HEK293 (cell line): ENCODE measurements around the gene DYNLT4.

Experiments used
- EGR2 ChIP-seq: fragments of 450-650 bp; formaldehyde crosslinking; IDR thresholded peaks from 2 replicates; pipeline ENCODE4 v1.5.1; 2016; ENCODE audit warnings: low read depth, missing biosample characterization, missing genetic modification characterization
- GLI4 ChIP-seq: fragments of 450-650 bp; formaldehyde crosslinking; IDR thresholded peaks from 2 replicates; pipeline ENCODE4 v1.5.1; 2016; ENCODE audit warnings: missing biosample characterization, missing genetic modification characterization
- KLF1 ChIP-seq: fragments of 450-650 bp; formaldehyde crosslinking; IDR thresholded peaks from 2 replicates; pipeline ENCODE4 v1.5.1; 2016; ENCODE audit warnings: missing biosample characterization, missing genetic modification characterization
- OVOL3 ChIP-seq: fragments of 450-650 bp; formaldehyde crosslinking; IDR thresholded peaks from 2 replicates; pipeline ENCODE4 v1.5.1; 2016; ENCODE audit warnings: missing biosample characterization, missing genetic modification characterization
- PBX3 ChIP-seq: sonication (generic); formaldehyde crosslinking; IDR thresholded peaks from 2 replicates; pipeline ENCODE4 v1.8.1; 2022; ENCODE audit warnings: mild to moderate bottlenecking, moderate library complexity, missing genetic modification reagents
- PRDM1 ChIP-seq: fragments of 450-650 bp; formaldehyde crosslinking; IDR thresholded peaks from 2 replicates; pipeline ENCODE4; 2016; ENCODE audit warnings: missing biosample characterization, missing genetic modification characterization
- REPIN1 ChIP-seq: fragments of 450-650 bp; formaldehyde crosslinking; IDR thresholded peaks from 2 replicates; pipeline ENCODE4 v1.5.1; 2017; ENCODE audit warnings: missing biosample characterization, missing genetic modification characterization, low read depth
- SCRT2 ChIP-seq: fragments of 450-650 bp; formaldehyde crosslinking; IDR thresholded peaks from 2 replicates; pipeline ENCODE4 v1.5.1; 2016; ENCODE audit warnings: missing biosample characterization, missing genetic modification characterization
- TRIM28 ChIP-seq: IDR thresholded peaks from 2 replicates; pipeline ENCODE4 v1.6.1; 2011; ENCODE audit warnings: low read length, control low read depth, borderline replicate concordance
- ZEB2 ChIP-seq: fragments of 450-650 bp; formaldehyde crosslinking; IDR thresholded peaks from 2 replicates; pipeline ENCODE4 v1.5.1; 2016; ENCODE audit warnings: missing biosample characterization, missing genetic modification characterization
- ZFP69B ChIP-seq: fragments of 450-650 bp; formaldehyde crosslinking; IDR thresholded peaks from 2 replicates; pipeline ENCODE4 v1.5.1; 2016; ENCODE audit warnings: missing biosample characterization, missing genetic modification characterization
- ZNF148 ChIP-seq: fragments of 450-650 bp; formaldehyde crosslinking; IDR thresholded peaks from 2 replicates; pipeline ENCODE4 v1.5.0; 2017; ENCODE audit warnings: missing biosample characterization, missing genetic modification characterization, borderline replicate concordance
- ZNF175 ChIP-seq: fragments of 450-650 bp; formaldehyde crosslinking; IDR thresholded peaks from 2 replicates; pipeline ENCODE4 v1.5.1; 2016; ENCODE audit warnings: missing biosample characterization, missing genetic modification characterization
- ZNF211 ChIP-seq: fragments of 450-650 bp; formaldehyde crosslinking; IDR thresholded peaks from 2 replicates; pipeline ENCODE4 v1.5.1; 2016; ENCODE audit warnings: low read depth, missing biosample characterization, missing genetic modification characterization
- ZNF23 ChIP-seq: fragments of 450-650 bp; formaldehyde crosslinking; IDR thresholded peaks from 2 replicates; pipeline ENCODE4 v1.5.1; 2016; ENCODE audit warnings: missing biosample characterization, missing genetic modification characterization, borderline replicate concordance
- ZNF24 ChIP-seq: fragments of 450-650 bp; formaldehyde crosslinking; IDR thresholded peaks from 2 replicates; pipeline ENCODE4 v1.5.1; 2016; ENCODE audit warnings: missing biosample characterization, missing genetic modification characterization
- ZNF311 ChIP-seq: fragments of 450-650 bp; formaldehyde crosslinking; IDR thresholded peaks from 2 replicates; pipeline ENCODE4 v1.5.1; 2017; ENCODE audit warnings: missing biosample characterization, missing genetic modification characterization, borderline replicate concordance
- ZNF561 ChIP-seq: fragments of 450-650 bp; IDR thresholded peaks from 2 replicates; pipeline ENCODE4 v1.5.1; 2018; ENCODE audit warnings: missing biosample characterization, missing genetic modification characterization, borderline replicate concordance
- ZNF585B ChIP-seq: fragments of 450-650 bp; formaldehyde crosslinking; IDR thresholded peaks from 2 replicates; pipeline ENCODE4 v1.5.1; 2016; ENCODE audit warnings: missing biosample characterization, missing genetic modification characterization
- ZNF600 ChIP-seq: fragments of 450-650 bp; formaldehyde crosslinking; IDR thresholded peaks from 2 replicates; pipeline ENCODE4 v1.5.1; 2016; ENCODE audit warnings: missing biosample characterization, missing genetic modification characterization
- ZNF658 ChIP-seq: fragments of 450-650 bp; formaldehyde crosslinking; IDR thresholded peaks from 2 replicates; pipeline ENCODE4; 2016; ENCODE audit warnings: missing biosample characterization, missing genetic modification characterization
- ZNF670 ChIP-seq: fragments of 450-650 bp; formaldehyde crosslinking; IDR thresholded peaks from 2 replicates; pipeline ENCODE4 v1.5.1; 2016; ENCODE audit warnings: missing biosample characterization, missing genetic modification characterization, low read depth
- ZNF692 ChIP-seq: fragments of 450-650 bp; formaldehyde crosslinking; IDR thresholded peaks from 2 replicates; pipeline ENCODE4 v1.5.1; 2016; ENCODE audit warnings: missing biosample characterization, missing genetic modification characterization
- ZNF701 ChIP-seq: fragments of 450-650 bp; formaldehyde crosslinking; IDR thresholded peaks from 2 replicates; pipeline ENCODE4 v1.5.1; 2016; ENCODE audit warnings: missing biosample characterization, missing genetic modification characterization
- ZNF707 ChIP-seq: fragments of 450-650 bp; formaldehyde crosslinking; IDR thresholded peaks from 2 replicates; pipeline ENCODE4 v1.5.1; 2016; ENCODE audit warnings: missing biosample characterization, missing genetic modification characterization
- ZNF768 ChIP-seq: fragments of 450-650 bp; formaldehyde crosslinking; IDR thresholded peaks from 2 replicates; pipeline ENCODE4 v1.5.1; 2018; ENCODE audit warnings: missing biosample characterization, mild to moderate bottlenecking, missing genetic modification characterization
- ZNF776 ChIP-seq: fragments of 450-650 bp; formaldehyde crosslinking; IDR thresholded peaks from 2 replicates; pipeline ENCODE4 v1.5.0; 2017; ENCODE audit warnings: missing biosample characterization, missing genetic modification characterization, borderline replicate concordance
- ZXDB ChIP-seq: fragments of 450-650 bp; formaldehyde crosslinking; IDR thresholded peaks from 2 replicates; pipeline ENCODE4 v1.5.1; 2016; ENCODE audit warnings: missing biosample characterization, missing genetic modification characterization
- TF ChIP-seq, protein P1 (sequence below): fragments of 450-650 bp; formaldehyde crosslinking; IDR thresholded peaks from 2 replicates; pipeline ENCODE4 v1.5.1; 2016; ENCODE audit warnings: missing biosample characterization, missing genetic modification characterization
- TF ChIP-seq, protein P2 (sequence below): fragments of 450-650 bp; formaldehyde crosslinking; IDR thresholded peaks from 2 replicates; pipeline ENCODE4 v1.5.1; 2017; ENCODE audit warnings: missing biosample characterization, missing genetic modification characterization

The DYNLT4 gene

DNA sequence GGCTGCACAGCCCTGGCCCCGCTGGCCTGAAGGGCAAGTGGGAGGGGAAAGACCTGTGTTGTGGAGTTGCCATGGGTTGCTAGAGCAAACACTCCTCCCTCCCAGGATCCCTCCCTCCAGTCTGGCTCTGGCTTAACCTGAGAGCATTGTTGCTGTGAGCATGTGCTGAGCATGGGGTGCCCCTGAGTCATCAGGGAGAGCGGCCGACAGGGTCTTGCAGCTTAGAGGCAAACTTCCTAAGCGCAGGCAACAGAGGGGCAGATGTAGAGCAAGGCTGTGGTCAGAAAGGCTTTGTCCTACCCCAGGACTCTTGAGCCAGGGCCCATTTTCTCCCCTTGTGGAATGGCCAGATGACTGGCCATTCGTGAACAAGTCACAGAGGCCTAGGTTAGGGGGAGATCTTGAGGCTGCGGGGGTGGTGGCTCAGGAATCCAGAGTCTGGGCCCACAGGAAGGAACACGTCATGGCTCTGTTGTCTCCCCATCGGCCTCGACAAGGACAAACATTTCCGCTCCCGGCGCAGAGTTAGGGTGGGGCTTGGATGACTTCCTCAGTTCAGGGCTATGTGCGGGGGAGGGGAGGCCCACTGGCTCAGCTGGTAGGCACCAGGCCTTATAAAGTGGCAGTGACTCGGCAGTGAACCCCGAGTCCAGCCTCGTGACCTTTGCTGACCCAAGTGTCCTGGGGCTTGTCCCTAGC is 362 bp upstream of the DYNLT4 start (continued):
- TF ChIP-seq ZNF768 (tag by site-specific recombination), result no peak
- peak; percentile 91; the same call in 1 of the 2 replicates for TF ChIP-seq TRIM28
- TF ChIP-seq SCRT2 (tag by site-specific recombination), result peak; percentile 83
- TF ChIP-seq PRDM1 (tag by site-specific recombination), result 0 out of 2 replicates have a peak, but pooled peaks have one; percentile 45
- no peak for TF ChIP-seq ZNF585B (tag by site-specific recombination)
- no peak for TF ChIP-seq REPIN1 (tag by site-specific recombination)
- TF ChIP-seq ZNF23, result no peak
- peak; percentile 99 for TF ChIP-seq ZNF600
- 0 out of 2 replicates have a peak, but pooled peaks have one; percentile 30 for TF ChIP-seq ZEB2 (tag by site-specific recombination)
- TF ChIP-seq PBX3, result no peak
- TF ChIP-seq GLI4 (tag by site-specific recombination), result no peak
- no peak for TF ChIP-seq ZNF670 (tag by site-specific recombination)
- TF ChIP-seq ZNF776, result no peak
- peak; percentile 33; the same call in 1 of the 2 replicates for TF ChIP-seq EGR2 (tag by site-specific recombination)
- no peak for TF ChIP-seq ZNF658 (tag by site-specific recombination)
- peak; percentile 58 for TF ChIP-seq KLF1 (tag by site-specific recombination)
- no peak for TF ChIP-seq ZNF311 (tag by site-specific recombination)
- TF ChIP-seq ZFP69B (tag by site-specific recombination), result peak; percentile 99
- TF ChIP-seq ZNF175, result no peak
- peak; percentile 13 for TF ChIP-seq ZXDB (tag by site-specific recombination)
- no peak for TF ChIP-seq OVOL3 (tag by site-specific recombination)
- TF ChIP-seq, protein P1, sequence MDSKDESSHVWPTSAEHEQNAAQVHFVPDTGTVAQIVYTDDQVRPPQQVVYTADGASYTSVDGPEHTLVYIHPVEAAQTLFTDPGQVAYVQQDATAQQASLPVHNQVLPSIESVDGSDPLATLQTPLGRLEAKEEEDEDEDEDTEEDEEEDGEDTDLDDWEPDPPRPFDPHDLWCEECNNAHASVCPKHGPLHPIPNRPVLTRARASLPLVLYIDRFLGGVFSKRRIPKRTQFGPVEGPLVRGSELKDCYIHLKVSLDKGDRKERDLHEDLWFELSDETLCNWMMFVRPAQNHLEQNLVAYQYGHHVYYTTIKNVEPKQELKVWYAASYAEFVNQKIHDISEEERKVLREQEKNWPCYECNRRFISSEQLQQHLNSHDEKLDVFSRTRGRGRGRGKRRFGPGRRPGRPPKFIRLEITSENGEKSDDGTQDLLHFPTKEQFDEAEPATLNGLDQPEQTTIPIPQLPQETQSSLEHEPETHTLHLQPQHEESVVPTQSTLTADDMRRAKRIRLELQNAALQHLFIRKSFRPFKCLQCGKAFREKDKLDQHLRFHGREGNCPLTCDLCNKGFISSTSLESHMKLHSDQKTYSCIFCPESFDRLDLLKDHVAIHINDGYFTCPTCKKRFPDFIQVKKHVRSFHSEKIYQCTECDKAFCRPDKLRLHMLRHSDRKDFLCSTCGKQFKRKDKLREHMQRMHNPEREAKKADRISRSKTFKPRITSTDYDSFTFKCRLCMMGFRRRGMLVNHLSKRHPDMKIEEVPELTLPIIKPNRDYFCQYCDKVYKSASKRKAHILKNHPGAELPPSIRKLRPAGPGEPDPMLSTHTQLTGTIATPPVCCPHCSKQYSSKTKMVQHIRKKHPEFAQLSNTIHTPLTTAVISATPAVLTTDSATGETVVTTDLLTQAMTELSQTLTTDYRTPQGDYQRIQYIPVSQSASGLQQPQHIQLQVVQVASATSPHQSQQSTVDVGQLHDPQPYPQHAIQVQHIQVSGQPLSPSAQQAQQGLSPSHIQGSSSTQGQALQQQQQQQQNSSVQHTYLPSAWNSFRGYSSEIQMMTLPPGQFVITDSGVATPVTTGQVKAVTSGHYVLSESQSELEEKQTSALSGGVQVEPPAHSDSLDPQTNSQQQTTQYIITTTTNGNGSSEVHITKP, result no peak
- no peak for TF ChIP-seq ZNF211 (tag by site-specific recombination)
- peak; percentile 99 for TF ChIP-seq ZNF692 (tag by site-specific recombination)
- no peak for TF ChIP-seq ZNF148 (tag by site-specific recombination)
- TF ChIP-seq ZNF707 (tag by site-specific recombination), result no peak
- no peak for TF ChIP-seq ZNF561 (tag by site-specific recombination)
- TF ChIP-seq, protein P2, sequence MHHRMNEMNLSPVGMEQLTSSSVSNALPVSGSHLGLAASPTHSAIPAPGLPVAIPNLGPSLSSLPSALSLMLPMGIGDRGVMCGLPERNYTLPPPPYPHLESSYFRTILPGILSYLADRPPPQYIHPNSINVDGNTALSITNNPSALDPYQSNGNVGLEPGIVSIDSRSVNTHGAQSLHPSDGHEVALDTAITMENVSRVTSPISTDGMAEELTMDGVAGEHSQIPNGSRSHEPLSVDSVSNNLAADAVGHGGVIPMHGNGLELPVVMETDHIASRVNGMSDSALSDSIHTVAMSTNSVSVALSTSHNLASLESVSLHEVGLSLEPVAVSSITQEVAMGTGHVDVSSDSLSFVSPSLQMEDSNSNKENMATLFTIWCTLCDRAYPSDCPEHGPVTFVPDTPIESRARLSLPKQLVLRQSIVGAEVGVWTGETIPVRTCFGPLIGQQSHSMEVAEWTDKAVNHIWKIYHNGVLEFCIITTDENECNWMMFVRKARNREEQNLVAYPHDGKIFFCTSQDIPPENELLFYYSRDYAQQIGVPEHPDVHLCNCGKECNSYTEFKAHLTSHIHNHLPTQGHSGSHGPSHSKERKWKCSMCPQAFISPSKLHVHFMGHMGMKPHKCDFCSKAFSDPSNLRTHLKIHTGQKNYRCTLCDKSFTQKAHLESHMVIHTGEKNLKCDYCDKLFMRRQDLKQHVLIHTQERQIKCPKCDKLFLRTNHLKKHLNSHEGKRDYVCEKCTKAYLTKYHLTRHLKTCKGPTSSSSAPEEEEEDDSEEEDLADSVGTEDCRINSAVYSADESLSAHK (tag by site-specific recombination), result no peak
- TF ChIP-seq ZNF24 (tag by site-specific recombination), result peak; percentile 80; the same call in 1 of the 2 replicates
- TF ChIP-seq ZNF701 (tag by site-specific recombination), result no peak
